GM21717 (cell line): Measurements from ENCODE around the gene NUDT3.
"Not testable (repeated sequence)": the region's sequence is repeated elsewhere in the genome, so short reads cannot be mapped to it uniquely, and the experiment has no call there.

Experiments
- ATAC-seq: cut with Tn5 transposase; IDR thresholded peaks from one replicate; pipeline ENCODE4 v1.9.1; 2021; ENCODE audit warnings: mild to moderate bottlenecking, moderate library complexity; ENCODE audit not compliant: unreplicated experiment

NUDT3 gene

GRCh38 chr6:34324221-34324620 lies 68.2 kb downstream of the NUDT3 start:
- not testable (repeated sequence) for ATAC-seq

GRCh38 chr6:34323300-34323699 lies 69.2 kb downstream of the NUDT3 start:
- ATAC-seq, result no peak

GRCh38 chr6:34322732-34323131 lies 69.7 kb downstream of the NUDT3 start:
- no peak for ATAC-seq

- ATAC-seq, result no peak
These were observed 70.6 kb downstream of the NUDT3 start for GRCh38 chr6:34321821-34322220.

GRCh38 chr6:34319471-34319885 lies 73.0 kb downstream of the NUDT3 start:
- ATAC-seq, result no peak

- ATAC-seq, result no peak
These were observed 73.7 kb downstream of the NUDT3 start for GRCh38 chr6:34318499-34319470.

GRCh38 chr6:34317882-34318498 lies 74.5 kb downstream of the NUDT3 start:
- ATAC-seq, result no peak

- ATAC-seq, result no peak
These were observed 75.3 kb downstream of the NUDT3 start for GRCh38 chr6:34317172-34317477.

GRCh38 chr6:34316431-34317171 lies 75.9 kb downstream of the NUDT3 start:
- no peak for ATAC-seq

GRCh38 chr6:34315780-34316179 lies 76.7 kb downstream of the NUDT3 start:
- ATAC-seq, result no peak

GRCh38 chr6:34315256-34315655 lies 77.2 kb downstream of the NUDT3 start:
- no peak for ATAC-seq

GRCh38 chr6:34312259-34312658 lies 80.2 kb downstream of the NUDT3 start:
- ATAC-seq, result no peak

GRCh38 chr6:34310817-34311216 lies 81.7 kb downstream of the NUDT3 start:
- no peak for ATAC-seq

GRCh38 chr6:34308483-34308882 lies 84.0 kb downstream of the NUDT3 start:
- no peak for ATAC-seq

- ATAC-seq, result no peak
These were observed 86.3 kb downstream of the NUDT3 start for GRCh38 chr6:34305982-34306708.

- no peak for ATAC-seq
These were observed 87.0 kb downstream of the NUDT3 start for GRCh38 chr6:34305497-34305896.

- no peak for ATAC-seq
These were observed 88.3 kb downstream of the NUDT3 start for GRCh38 chr6:34304164-34304563.

- ATAC-seq, result no peak
These were observed 89.5 kb downstream of the NUDT3 start for GRCh38 chr6:34302929-34303328.

GRCh38 chr6:34301408-34301807 lies 91.1 kb downstream of the NUDT3 start:
- ATAC-seq, result no peak

GRCh38 chr6:34300332-34300751 lies 92.1 kb downstream of the NUDT3 start:
- no peak for ATAC-seq

- ATAC-seq, result no peak
These were observed 93.5 kb downstream of the NUDT3 start for GRCh38 chr6:34298941-34299340.
